GM12872 (cell line): ENCODE results near the gene EEPD1.

Experiments
- CTCF ChIP-seq: IDR thresholded peaks from 3 replicates; pipeline ENCODE4 v1.5.1; 2011; ENCODE audit warnings: low read depth, mild to moderate bottlenecking, low read length, moderate library complexity; ENCODE audit not compliant: insufficient read depth

Gene EEPD1

GRCh38 chr7:36167403-36168050, 14.5 kb downstream of the EEPD1 start:
- TF ChIP-seq CTCF = no peak

- no peak for TF ChIP-seq CTCF
Measured at GRCh38 chr7:36171503-36171902, 18.4 kb downstream of the EEPD1 start.

GRCh38 chr7:36175886-36176285, 22.8 kb downstream of the EEPD1 start:
- TF ChIP-seq CTCF = no peak

GRCh38 chr7:36176697-36177096, 23.6 kb downstream of the EEPD1 start:
- TF ChIP-seq CTCF = no peak

GRCh38 chr7:36180121-36180520, 27.1 kb downstream of the EEPD1 start:
- TF ChIP-seq CTCF = no peak

- no peak for TF ChIP-seq CTCF
Measured at GRCh38 chr7:36181668-36182067, 28.6 kb downstream of the EEPD1 start.

GRCh38 chr7:36182854-36183604, 30.0 kb downstream of the EEPD1 start:
- TF ChIP-seq CTCF = no peak
